CMK (cell line): ENCODE results near the gene CHCHD6.

Experiments used
- DNase-seq: peaks from one replicate; pipeline ENCODE4 v3.0.0-alpha.2; 2010; ENCODE audit warnings: low read depth

CHCHD6 gene

DNA sequence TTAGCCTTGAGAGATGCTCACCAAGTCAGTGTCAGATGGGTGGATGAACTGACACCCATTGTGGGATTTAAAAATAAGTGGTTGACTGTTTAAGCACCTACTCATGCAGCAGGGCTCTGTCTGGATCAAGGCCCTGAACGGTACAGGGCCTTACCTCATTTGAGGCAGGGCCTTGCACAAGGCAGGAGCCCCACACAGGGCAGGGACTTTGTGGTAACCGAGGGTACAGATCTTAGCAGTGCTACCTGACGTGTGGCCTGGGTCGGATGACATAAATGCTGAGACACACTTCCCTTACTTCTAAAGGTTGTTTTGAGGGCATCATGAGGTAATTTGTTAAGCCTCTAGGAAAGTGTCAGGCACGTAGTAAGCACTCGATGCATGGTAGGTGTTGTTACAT, 219.4 kb downstream of the CHCHD6 start:
- no peak for DNase-seq

DNA sequence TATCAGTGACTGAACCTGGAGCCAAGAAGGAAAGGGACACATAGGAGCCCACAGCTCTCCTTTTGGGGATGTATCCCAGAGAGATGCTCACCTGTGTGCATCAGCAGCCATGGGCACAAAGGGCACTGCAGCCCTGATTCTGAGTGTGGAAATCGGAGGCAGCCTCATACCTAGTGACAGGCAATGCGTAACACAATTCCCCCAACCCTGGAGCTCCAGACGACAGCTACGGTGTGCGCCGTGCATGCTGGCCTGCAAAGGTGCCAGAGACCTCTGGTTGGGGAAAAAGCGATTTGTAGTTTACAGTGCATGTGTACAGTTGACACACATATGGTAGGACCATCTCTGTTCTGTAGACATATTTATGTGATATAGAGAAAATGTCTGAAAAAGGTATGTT, 219.9 kb downstream of the CHCHD6 start:
- no peak for DNase-seq

DNA sequence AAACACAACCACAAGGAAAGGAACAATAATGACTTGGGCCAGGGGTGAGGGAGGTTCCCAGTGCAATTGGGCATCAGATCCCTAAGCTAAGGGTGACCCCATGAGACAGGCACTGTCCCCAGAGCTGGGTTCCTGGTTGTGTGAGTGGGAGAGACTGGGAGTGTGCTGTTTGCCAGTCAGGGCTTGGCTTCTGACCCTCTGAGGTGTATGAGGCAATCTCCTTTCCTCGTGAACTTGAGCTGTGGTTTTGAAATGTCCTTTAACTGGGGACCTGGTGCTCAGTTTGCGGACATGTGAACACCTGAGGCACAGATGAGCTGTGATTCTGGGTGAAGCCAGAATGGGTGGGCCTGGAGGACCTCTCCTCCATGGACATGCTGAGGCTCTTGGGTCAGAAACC, 220.4 kb downstream of the CHCHD6 start:
- no peak for DNase-seq

DNA sequence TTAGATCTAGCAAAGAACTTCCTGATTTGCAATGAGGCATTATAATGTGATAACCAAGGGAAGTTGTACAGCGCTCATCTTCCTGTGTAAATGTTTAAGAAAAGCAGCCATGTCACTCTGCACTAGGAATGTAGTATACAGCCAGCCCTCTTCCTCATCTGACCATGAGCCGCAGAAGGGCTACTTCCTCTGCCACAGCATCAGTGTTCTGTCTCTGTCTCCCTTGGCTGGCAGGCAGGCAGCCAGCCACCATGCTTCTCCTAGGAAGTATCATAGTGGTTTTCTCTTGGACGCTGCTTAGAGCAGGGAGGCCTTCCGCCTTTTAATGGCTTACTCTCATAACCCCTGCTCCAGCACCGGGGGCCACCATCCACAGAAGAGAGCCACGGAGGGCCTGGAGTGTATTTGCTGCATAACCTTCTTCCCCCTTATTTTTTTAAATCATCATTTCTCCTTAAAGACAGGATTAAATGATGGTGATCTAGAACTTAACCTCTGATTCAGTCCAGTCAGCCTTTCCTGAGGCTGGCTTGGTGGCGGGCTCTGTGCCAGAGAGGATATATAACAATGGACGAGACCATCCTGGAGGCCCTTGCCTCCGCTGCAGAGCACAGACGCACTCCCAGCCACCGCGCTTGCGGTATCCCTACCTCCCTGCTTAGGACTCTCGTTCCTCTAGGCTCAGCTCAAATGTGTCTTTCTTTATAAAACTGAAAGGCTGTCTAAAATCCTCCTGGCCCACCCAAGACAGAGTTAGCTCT, 221.6 kb downstream of the CHCHD6 start:
- DNase-seq = no peak

DNA sequence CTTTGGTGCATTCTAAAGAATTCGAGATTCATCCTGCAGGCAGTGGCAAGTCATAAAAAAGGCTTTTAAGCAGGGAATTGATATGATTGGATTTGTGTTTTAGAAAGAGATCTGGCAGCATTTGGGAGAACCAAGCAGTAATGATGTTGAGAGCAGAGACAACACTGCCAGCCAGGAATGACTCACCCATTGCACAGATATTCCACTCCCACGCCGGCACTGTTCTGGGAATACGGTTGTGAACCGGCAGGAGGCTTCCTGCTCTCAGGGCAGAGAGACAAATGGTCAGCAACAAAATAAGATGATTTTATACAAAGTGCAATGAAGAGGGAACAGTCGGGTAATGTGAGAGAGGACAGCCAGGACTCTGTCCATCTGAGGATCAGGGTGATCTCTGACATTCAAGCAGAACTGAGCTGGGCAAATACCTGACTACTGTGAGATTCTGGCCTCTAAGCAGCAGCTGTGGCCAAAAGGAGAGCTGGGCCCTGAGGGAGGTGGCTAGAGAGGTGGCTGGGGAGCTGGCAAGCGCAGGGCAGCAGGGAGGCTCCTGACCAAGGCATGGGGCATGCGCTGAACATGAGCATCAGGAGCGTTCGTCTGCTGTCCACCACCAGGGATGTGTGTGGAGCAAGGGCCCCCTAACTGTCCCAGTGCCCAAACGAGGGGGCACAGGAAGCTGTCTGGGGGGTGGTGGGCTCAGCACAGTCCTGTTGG, 222.8 kb downstream of the CHCHD6 start:
- DNase-seq = no peak

DNA sequence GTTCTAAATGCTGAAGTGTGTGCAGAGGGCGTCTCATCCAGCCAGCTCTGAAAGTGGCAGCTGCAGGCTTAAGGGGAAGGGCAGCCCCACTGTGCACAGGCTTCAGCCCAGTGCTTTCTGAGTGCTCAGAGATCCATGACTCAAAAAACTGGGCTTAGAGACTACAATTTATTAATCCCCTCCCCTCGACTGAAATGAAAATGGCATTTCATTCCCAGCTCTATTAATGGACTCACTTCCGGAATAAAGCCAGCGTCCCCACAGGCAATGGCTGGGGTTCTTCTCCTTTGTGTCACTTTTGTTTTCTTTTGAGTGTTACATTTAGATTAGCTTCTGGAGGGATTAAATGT, 223.3 kb downstream of the CHCHD6 start:
- DNase-seq = no peak

DNA sequence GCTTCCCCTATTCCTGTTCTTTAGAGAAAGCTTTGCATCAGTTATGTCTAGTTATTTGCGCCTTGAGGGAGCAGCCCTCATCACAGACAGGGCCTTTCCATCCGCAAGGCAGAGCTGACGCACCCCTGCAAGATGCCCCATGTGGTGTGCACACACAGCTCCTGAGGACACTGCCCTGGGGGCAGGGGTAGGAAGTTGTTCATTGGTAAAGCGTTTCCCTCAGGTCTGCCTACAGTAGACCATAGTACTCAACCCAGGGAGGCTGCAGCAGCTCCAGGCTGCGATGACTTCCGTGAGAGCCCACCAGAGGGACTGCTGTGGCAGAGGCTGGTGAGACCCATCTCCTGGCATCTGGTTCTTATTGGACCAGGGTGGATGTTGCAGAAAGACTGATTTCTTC, 223.8 kb downstream of the CHCHD6 start:
- no peak for DNase-seq

DNA sequence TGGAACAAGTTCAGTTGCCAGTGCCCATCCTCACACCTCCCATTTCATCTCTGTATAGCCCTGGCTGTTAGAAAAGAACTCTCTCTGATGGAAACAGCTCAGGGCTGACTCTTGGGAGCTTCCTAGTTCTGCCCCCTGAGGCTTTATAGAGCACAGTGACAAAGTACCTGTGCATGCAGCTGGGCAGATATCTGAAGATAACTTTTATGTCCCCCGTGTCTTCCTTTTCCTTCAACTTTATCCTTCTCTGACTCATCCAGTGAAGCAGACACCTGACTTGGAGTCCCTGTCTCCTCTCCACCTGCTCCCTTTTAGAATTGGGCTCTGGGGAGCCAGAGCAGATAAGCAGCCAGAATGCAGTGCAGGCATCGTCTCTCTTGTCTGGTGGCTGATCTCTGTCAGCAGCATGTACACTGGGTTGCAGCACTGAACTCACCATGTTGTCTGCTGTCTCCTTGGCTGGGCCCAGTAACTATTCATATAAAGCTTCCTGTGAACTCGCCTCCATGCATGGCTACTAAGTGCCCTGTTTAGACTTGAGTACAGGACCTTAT, 225.0 kb downstream of the CHCHD6 start:
- DNase-seq = no peak

DNA sequence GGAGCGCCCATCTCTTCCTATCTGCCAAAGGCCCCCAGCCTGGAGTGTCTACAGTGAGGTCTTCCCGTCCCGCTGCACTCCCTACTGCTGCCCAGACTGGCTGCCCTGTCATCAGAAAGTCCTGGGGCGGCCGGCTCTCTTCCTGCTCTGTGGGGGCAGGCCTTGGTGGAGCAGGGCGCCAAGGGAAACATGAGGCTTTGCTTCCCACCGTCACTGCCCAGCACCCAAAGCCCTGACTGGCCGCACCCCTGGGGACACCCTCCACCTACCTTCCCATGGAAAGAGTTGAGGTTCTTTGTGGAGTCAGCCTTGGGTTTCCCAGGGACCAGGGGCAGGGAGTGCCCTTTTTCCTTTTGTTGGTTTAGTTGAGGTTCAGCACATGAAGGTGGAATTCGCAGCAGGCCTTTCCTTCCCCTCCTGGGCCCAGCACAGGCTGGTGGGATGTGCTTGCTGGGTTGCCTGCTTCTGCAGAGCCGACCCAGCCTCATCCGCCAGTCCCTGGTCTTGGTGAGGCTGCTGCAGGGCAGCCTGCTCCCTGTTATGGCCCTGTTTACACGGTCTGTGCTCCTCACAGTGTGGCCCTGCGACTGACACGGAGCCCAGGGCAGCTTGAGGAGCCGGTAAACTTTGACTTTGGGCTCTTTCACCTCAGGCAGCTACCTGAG, 227.0 kb downstream of the CHCHD6 start:
- DNase-seq = no peak

DNA sequence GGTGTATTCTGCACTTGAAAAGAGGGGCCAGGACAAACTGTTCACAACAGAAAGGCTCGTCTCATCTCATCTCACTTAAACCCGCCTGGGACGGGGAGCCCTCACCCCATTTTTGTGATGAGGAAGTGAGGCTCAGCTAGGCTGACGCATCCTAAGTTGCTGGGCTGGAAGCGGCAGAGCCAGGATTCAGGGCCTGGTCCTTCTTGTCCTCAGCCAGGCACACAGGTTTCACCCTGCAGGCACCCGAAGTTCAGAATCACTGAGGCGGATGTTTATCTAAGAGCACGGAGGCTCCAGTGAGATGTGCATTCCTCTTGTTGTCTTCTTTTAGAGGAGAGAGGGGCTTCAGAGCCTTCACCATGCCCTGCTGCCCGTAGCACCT, 227.8 kb downstream of the CHCHD6 start:
- DNase-seq = no peak

DNA sequence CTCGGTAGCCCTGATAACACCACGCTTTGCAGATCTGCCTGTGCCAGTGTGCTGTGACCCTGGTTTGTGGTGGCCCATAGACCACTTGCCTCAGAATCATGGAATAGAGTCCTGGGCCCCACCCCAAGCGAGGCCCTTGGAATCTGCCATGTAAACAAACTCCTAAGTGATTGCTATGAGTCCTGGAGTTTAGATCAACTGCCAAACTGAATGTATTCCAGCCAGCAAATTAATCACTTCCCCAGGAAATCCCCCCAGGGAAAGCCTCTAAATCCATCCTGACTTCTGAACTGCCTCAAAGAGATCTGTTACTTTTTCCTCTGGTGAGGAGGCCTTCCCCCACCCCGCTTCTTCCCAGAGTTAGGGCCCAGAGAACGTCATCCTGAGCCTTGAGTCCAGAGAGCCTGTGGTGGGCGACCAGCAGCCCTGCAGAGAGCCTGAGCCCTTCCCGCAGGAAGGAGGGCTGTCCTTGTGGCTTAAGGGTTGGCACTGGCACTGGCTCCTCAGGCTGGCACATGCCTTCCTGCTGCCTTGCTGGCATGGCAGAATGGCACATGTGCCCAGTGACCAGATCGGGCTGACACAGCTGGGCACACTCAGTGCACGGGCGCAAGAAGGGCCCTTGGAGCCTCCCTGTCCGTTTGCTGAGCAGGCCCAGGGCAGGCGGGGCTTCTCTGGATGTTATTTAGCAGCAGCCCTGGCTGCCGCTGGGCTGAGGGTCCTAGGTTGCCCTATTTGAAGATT, 228.3 kb downstream of the CHCHD6 start:
- DNase-seq = no peak

DNA sequence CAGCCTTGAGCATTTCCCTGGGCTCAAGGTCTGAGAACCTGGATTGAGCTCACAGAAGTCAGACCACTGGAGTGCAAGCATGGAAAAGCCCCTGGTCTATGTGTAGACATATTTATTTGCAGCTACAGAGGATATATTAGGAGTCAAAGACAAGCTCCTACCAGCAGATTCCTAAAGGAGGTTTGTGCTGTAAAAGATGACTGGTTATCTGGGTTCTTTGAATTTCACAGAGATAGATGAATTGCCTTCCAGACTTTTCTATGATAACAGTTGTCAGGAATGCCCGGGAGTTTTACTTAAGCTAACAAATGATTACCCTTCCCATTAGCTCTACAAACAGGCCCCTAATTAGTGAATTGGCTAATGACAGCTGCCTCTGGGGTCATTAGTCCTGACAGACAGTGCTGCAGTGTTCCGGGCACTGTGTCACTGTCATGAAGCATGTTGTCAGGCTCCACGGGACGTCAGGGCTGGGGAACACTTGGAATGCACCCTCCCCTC, 230.0 kb downstream of the CHCHD6 start:
- no peak for DNase-seq

DNA sequence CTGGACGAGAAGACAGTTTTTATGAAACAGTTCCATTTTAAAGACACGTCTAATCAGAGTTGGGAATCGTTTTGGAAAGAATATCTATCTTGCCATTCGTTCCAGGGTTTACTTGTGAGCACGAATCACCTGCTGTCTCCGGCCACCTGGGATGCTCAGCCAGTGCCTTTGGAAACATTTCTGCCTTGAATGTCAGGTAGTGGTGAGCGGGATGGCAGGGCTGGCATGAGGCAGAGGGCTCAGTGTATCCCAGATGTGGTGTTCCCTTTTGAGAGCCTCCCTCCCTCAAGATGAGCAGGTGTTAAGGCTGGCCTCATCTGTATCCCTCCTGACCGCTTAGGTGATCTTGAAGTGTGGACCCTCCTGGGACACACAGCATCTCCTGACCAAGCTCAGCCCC, 231.0 kb downstream of the CHCHD6 start:
- no peak for DNase-seq

DNA sequence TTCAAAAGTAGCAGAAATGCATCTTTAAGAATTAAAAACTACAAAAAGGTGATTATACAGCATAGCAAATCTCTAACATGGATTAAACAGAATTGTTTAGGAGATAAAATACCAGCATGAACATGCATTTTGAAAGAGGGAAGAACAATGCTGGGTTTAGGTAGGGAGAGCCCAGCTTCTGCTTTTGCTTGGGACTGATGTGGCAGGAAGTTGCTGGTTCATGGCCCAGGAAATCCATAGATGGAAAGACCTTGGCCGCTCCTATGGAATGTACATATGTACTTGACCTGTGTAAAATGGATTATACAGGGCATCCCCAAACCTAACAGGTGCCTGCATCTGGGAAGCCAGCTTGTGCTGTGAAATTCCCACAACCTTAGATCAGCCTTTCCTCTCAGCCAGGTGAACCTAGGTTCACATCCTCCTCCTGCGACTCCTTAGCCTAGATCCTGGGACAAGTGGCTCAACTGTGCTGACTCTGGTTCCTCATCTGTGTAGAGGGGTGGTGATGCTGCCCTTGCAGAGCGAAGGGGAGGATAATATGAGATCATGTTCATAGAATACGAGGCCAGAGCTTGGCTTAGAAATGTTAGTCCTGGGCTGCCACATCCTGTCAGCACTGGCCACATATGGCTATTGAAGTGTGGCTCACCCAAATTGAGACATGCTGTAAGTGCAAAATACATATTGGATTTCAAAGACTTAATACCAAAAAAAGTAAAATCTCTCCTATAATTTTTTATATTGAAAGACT, 231.9 kb downstream of the CHCHD6 start:
- no peak for DNase-seq

DNA sequence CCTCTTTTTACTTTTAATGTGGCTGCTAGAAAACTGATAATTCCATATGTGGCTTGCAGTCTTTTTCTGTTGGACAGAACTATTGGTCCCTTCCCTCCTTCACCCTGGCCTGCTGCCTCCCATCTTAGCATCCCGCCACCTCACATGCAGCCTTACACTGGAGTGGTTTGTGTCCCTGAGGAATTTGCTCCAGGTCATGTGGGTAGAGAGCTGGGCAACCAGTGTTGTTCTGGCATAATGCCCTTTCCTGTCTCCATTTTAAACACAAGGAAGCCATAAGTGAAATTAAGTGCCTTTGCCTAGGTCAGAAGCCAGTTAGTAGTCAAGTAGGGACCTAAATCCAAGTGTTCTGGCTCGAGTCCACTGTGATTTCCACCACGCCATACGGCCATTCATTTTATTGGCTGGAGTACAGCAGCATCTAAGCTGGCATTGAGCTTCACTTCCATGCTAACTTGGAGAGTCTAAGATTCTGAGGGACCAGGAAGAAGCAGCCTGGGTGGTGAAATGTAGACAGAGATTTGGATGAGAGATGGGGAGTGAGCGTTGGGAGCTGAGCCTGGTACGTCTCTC, 232.9 kb downstream of the CHCHD6 start:
- DNase-seq = no peak

DNA sequence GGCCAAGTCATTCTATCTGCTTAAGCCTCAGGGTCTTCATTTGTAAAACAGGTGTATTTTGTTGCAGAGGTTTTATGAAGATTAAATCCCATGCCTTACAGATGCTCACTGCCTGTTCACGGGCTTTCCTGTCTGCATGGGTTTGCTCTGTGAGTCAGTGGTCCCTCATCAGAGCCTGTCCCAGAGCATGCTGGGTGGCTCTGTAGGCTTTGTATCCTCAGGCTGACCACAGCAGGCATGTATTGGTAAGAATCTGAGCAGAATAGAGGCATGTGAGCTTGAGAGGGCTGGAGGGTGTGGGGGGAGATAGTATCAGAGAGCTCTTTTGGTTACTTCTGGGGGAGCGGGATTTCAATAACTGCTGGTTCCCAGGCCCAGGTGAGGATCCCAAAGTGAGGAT, 233.5 kb downstream of the CHCHD6 start:
- DNase-seq = no peak

DNA sequence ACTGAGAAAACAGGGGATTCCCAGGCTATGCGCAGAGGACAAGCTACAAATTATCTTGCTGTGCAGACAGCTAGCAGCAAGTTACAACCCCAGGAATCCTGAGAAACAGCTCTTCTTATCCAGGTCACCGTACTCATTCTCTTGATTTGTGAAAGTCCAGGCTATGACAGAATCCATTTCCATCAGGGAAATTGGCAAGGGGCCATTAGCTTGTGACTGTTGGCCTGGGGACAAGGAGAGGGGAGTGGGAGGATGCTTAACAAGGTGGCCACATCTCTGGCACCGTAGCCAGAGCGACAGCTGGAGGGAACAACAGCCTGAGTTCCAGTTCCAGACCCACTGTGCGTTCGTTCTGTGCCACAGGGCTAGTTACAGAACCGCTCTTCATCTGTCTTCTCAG, 233.9 kb downstream of the CHCHD6 start:
- no peak for DNase-seq

DNA sequence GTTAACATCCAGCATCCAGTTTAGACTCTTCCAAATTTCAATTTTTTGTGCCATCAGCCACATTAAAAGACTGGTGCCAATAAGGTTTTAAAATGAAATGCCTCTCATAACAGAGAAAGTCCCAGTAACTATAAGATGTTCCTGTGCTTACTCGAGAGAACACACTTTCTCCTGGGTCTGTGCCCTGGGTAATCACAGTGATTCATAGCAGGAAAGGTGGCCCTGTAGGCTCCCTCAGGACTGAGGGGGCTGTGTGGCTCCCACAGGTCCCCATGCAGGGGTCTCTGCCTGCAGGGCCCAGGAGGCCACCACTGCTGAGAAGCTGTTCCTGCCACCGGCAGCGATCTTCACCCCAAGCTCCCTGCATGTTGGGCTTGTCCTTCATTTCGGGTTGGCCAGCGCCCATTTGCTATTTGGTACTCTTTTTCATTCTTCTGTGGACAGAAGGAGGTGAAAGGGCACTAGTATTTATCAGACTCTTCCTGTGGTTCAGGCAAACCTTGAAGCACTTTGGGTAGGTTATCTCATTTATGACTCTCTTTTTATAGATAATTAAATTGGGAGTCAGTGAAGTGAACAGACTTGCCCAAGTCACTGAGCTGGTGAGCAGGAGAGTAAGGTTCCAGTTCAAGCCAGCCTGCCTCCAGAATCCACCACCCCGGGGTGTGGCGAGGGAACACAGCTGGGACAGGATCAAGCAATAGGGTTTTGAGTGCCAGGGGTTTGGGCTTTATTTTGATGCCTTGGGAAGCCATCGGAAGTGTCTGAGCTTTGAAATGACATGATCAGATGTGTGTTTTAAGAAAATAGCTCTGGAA, 234.7 kb downstream of the CHCHD6 start:
- DNase-seq = no peak

DNA sequence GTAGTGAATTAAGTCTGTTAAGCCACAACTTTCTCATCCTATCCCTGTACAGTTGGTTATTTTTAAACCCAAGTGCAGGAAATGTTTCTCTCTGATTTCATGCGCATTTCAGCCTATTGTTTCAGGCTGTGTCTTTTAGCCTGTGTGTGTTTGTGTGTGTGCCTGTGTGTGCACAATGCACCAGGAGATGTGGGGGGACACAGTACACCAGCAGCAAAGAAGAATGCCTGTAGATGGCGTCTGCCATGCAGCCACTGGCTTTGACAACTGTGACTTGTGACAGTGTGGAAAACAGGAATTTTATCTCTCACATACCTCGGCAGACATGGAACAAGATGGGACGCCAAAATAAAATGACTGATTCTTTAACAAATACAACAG, 235.3 kb downstream of the CHCHD6 start:
- DNase-seq = no peak

DNA sequence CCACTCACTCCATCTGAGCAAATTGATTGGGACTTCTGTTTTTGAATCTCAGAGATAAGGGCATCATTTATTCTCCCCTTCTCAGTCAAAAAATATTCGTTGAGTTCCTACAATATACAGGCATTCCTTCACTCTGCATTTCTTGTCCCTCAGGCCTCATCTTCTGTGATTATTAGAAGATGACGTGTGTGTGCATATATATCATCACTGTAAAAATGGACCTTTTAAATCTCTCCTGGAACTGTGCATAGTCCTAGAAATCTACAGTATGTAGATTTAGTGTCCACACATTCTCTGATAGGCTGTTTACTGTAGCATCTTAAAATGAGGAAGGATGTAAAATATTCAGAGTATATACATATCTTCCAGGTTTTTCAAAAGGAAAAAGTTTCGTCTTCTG, 235.7 kb downstream of the CHCHD6 start:
- no peak for DNase-seq
